Amniotic stem cell (primary cell): ENCODE data around the gene REG3A.

Experiments used
- DNase-seq: peaks from one replicate; lab custom pipeline; 2025; lab: John Stamatoyannopoulos, UW

Gene REG3A

DNA sequence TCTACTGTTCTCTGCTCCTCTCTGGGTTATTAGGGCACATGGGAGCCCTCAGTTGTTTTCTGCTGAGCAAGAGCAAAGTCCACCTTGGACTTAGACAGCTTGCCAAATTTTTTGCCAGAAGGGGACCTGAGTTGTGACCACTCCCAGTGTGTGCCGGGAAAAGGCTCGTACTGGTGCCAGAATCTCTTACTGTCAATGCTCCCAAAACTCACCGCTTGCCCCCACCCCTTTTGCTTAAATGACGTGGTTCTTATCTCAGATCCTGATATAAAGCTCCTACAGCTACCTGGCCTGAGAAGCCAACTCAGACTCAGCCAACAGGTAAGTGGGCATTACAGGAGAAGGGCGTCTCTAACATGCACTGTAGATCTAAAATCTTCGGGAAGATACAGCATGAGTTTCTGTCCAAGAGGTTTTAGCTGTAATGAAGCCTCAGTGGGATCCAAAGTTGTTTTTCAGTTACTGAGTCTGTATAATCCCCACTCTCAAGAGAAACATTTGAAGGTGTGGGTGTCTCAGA is 39.3 kb downstream of the REG3A start, which contains the start of gene REG1A:
TSS of gene REG1A (plus strand) at position 295 of the 520 bp plus-strand sequence. CDS start 374 bp downstream, outside the sequence.
- no peak for DNase-seq

DNA sequence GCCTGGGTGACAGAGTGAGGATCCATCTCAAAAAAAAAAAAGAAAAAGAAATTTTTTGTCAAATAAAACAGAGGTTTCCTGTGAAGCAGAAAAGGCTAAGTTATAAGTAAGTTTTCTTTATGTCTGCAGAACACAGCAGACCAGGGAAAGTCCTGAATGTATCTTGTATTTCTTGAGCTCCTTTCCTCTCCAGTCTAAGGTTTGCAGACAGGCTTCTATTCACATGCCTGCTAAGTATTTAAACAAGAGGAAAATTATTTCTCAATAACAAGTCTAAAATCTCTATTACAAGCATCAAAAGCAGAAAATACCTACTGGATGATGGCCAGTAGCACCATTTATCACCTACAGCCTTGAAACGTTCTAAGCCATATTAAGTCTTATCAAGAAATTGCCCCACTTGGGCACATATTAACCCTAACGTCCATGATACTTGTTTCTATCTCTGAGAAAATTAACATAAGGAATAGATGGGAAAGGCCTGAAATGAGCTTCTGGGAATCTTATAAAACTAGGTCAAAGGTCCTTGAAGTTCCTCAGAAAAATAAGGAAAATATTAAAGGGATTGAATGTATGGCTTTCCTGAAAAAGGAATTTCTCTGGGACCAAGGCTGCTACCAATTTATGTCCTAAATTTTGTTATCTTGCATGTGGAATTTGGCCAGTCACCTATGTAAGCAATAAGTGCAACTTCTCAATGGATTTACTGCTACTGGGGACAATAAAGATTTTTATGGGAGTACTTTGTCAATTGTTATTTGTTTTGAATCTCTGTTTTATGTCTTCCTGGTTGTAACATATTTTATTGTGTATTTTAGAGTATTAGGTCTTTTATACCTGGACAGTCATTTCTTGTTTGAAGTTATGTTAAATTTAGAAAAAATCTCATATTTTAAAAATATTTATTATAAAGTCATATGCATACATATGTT is 42.3 kb downstream of the REG3A start:
- DNase-seq = no peak

DNA sequence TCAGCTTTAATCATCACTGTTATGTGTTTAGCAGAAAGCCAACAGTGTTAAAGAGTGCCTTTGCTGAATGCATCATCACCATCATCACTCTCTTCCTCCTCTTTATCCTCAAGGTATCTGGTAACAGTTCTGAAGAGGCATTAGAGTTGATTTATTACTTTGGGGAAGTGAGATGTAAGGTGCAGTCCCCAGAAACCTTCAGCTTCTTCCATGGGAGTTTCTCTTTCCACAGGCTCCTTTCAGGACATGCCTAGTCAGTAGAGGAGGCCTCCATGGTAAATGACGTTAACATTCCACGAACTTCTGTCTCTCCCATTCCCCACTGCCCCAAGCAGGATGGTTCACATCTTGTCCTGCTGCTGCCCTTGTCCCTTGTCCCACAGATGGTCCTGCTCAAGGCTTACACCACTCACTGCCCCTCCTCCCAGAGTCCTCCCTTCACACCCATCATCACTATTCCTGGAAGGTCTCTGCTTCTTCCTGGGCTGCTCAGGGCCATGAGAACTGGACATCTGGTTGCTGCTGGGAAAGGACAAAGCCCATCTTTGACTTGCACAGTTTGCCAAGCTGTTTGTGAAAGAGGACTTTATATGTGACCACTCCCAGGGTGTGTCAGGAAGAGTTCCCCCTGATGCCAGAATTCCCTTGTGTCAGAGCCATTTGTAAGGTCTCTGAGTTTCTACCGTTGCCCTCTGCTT is 44.6 kb downstream of the REG3A start:
- DNase-seq = no peak

DNA sequence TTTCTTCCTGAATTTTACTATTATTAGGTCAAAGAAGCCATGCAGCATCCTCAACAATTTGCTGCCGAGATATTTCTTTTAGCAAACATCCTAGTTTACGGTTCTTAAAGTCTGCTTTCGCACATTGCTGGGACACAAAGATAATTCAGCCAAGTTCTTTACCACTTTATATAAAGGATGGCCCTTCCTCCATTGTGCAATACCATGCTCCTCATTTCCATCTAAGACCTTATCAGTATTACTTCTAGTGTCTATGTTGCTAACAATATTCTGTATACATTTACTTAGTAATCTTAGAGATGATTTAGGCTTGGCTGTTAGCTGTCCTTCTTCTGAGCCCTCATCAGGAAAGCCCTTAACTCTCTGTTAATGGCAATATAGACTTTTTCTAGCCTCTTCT is 47.3 kb downstream of the REG3A start:
- DNase-seq = no peak
